ENCODE data around the gene KCNIP4.

DNA sequence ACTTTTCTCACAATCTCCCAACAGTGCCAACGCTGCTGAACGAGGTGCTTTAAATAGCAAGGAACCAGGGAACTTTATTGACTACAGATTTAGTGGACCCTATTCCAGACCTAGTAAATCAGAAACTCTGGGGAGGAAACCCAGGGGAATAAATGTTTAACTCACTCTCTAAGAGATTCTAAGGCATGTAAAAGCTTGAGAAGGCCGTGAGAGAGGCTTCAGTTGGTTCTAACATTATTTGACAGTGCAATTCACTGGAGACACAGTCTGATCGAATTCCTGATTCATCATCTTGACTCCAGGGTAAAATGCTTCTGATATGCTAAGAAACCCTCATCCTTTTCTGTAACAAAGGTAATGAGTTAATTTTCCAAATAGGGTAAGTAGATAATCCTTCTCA lies 494.4 kb downstream of the KCNIP4 start:
- TF ChIP-seq POLR2A (IDR thresholded peaks at IDR 0.05), result no peak
- TF ChIP-seq, protein P1, sequence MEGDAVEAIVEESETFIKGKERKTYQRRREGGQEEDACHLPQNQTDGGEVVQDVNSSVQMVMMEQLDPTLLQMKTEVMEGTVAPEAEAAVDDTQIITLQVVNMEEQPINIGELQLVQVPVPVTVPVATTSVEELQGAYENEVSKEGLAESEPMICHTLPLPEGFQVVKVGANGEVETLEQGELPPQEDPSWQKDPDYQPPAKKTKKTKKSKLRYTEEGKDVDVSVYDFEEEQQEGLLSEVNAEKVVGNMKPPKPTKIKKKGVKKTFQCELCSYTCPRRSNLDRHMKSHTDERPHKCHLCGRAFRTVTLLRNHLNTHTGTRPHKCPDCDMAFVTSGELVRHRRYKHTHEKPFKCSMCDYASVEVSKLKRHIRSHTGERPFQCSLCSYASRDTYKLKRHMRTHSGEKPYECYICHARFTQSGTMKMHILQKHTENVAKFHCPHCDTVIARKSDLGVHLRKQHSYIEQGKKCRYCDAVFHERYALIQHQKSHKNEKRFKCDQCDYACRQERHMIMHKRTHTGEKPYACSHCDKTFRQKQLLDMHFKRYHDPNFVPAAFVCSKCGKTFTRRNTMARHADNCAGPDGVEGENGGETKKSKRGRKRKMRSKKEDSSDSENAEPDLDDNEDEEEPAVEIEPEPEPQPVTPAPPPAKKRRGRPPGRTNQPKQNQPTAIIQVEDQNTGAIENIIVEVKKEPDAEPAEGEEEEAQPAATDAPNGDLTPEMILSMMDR (IDR thresholded peaks at IDR 0.05), result no peak
